Measurements from ENCODE around the gene L1CAM.
A peak's percentile ranks its signal among the peaks of the same experiment; 100 is the strongest.

Gene L1CAM

GRCh38 chrX:153905481-153906095, 19.6 kb upstream of the L1CAM start:
- Histone ChIP-seq H3K4me3 (ENCODE audit: low read length) (no peak overlapping the region), H3K4me2 (ENCODE audit: low read length) (no peak overlapping the region), H4K20me1 (ENCODE audit: insufficient read depth, low read length) (no peaks in the 10 kb centered on the region), H3K9ac (ENCODE audit: low read length) (no peak overlapping the region), H3K27me3 (ENCODE audit: low read depth, low read length) (no peaks in the 10 kb centered on the region), H3K79me2 (ENCODE audit: low read length) (no peaks in the 10 kb centered on the region), H3K36me3 (replicated peaks; ENCODE audit: low read depth, low read length) (no peaks in the 10 kb centered on the region), H3K4me1 (ENCODE audit: low read length) (peaks cover 40% of the 10 kb centered on the region), H3K27ac (ENCODE audit: low read length) (no peak overlapping the region), H2AFZ (ENCODE audit: low read depth, low read length) (no peak overlapping the region), H3K9me3 (ENCODE audit: insufficient read depth, low read length) (no peaks in the 10 kb centered on the region)
- TF ChIP-seq EZH2phosphoT487 (IDR thresholded peaks at IDR 0.05; ENCODE audit: low read depth) (no peak), CTCF (IDR thresholded peaks at IDR 0.05; ENCODE audit: low read depth, low read length) (no peak)

- no peaks in the 10 kb centered on the region for H3K27me3 ChIP-seq (ENCODE audit: low read depth, low read length)
- H3K4me2 ChIP-seq (ENCODE audit: low read length), result peak within 1 kb of the TSS; percentile 5
- no peaks in the 10 kb centered on the region for H3K36me3 ChIP-seq (replicated peaks; ENCODE audit: low read depth, low read length)
- no peaks in the 10 kb centered on the region for H4K20me1 ChIP-seq (ENCODE audit: insufficient read depth, low read length)
- no peaks in the 10 kb centered on the region for H3K79me2 ChIP-seq (ENCODE audit: low read length)
- H3K9me3 ChIP-seq (ENCODE audit: insufficient read depth, low read length), result no peaks in the 10 kb centered on the region
- peak within 1 kb of the TSS; percentile 21; the same call in 1 of the 2 replicates for H3K27ac ChIP-seq (ENCODE audit: low read length)
- H2AFZ ChIP-seq (ENCODE audit: low read depth, low read length), result no peak within 1 kb of the TSS
- no peak within 1 kb of the TSS; the same call in 1 of the 2 replicates for H3K9ac ChIP-seq (ENCODE audit: low read length)
- TF ChIP-seq EZH2phosphoT487 (IDR thresholded peaks at IDR 0.05; ENCODE audit: low read depth) (no peak), CTCF (IDR thresholded peaks at IDR 0.05; ENCODE audit: low read depth, low read length) (no peak)
- H3K4me1 ChIP-seq (ENCODE audit: low read length), result peaks cover 47% of the 10 kb centered on the region
- H3K4me3 ChIP-seq (ENCODE audit: low read length), result no peak within 1 kb of the TSS
These were observed 18.3 kb upstream of the L1CAM start, which contains the start of gene AVPR2 for GRCh38 chrX:153903991-153904957. Gene AVPR2, plus strand, starts transcription at chrX:153904673. Its CDS starts 473 bp downstream, at chrX:153905146.

- Histone ChIP-seq H4K20me1 (ENCODE audit: insufficient read depth, low read length) (no peaks in the 10 kb centered on the region), H3K9me3 (ENCODE audit: insufficient read depth, low read length) (no peaks in the 10 kb centered on the region), H2AFZ (ENCODE audit: low read depth, low read length) (no peak overlapping the region), H3K27ac (ENCODE audit: low read length) (peak overlapping the region; percentile 21; the same call in 1 of the 2 replicates), H3K4me3 (ENCODE audit: low read length) (no peak overlapping the region), H3K36me3 (replicated peaks; ENCODE audit: low read depth, low read length) (no peaks in the 10 kb centered on the region), H3K4me1 (ENCODE audit: low read length) (peaks cover 47% of the 10 kb centered on the region), H3K27me3 (ENCODE audit: low read depth, low read length) (no peaks in the 10 kb centered on the region), H3K4me2 (ENCODE audit: low read length) (peak overlapping the region; percentile 5; the same call in 1 of the 2 replicates), H3K9ac (ENCODE audit: low read length) (no peak overlapping the region; the same call in 1 of the 2 replicates), H3K79me2 (ENCODE audit: low read length) (no peaks in the 10 kb centered on the region)
- TF ChIP-seq EZH2phosphoT487 (IDR thresholded peaks at IDR 0.05; ENCODE audit: low read depth) (no peak), CTCF (IDR thresholded peaks at IDR 0.05; ENCODE audit: low read depth, low read length) (no peak)
These were observed 17.4 kb upstream of the L1CAM start for GRCh38 chrX:153903238-153903980.
